Left renal pelvis (tissue), 4 donors: ENCODE results near the gene DSE. TPM values are rescaled to one million over a fixed set of nuclear protein-coding genes. Genes with fewer than 3 reads are reported as not detected.

ENCODE experiments used
- DNase-seq, 4 donors: peaks; one replicate each; pipeline ENCODE4 v3.0.0-alpha.2; 2013; ENCODE audit warnings: low read depth in 4 of 4, low spot score in 3 of 4
- polyA plus RNA-seq, 4 donors: library from polyadenylated mRNA; unstranded; fragments of 120-200 nt; gene quantifications; one replicate each; pipeline ENCODE4 v1.2.1, GENCODE V29; 2013; ENCODE audit not compliant: insufficient read length in 4 of 4

The DSE gene
- polyA plus RNA-seq, 4 donors: 39.7 to 50.8 (median 46.1) TPM

GRCh38 chr6:116385459-116385802, 14.7 kb downstream of the DSE start:
- DNase-seq: no peak

DNA sequence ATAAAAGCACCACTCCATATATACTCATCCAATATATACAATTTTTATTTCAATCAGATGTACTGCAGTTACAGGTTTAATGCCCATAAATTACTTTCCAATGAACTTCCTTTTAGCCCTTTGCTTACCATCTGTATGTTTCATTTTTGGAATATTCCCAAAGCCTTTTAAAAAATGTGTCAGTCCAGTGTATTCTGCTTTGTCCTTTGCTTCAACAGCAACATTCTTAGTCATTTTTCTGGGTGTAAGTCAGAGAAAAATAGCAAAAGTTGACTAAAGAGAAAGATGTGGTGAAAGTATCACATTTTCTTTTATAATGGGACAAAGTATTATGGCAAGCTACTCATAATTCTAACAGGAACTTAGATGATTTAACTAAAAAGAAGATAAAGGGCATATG, 15.2 kb downstream of the DSE start:
- no peak for DNase-seq

DNA sequence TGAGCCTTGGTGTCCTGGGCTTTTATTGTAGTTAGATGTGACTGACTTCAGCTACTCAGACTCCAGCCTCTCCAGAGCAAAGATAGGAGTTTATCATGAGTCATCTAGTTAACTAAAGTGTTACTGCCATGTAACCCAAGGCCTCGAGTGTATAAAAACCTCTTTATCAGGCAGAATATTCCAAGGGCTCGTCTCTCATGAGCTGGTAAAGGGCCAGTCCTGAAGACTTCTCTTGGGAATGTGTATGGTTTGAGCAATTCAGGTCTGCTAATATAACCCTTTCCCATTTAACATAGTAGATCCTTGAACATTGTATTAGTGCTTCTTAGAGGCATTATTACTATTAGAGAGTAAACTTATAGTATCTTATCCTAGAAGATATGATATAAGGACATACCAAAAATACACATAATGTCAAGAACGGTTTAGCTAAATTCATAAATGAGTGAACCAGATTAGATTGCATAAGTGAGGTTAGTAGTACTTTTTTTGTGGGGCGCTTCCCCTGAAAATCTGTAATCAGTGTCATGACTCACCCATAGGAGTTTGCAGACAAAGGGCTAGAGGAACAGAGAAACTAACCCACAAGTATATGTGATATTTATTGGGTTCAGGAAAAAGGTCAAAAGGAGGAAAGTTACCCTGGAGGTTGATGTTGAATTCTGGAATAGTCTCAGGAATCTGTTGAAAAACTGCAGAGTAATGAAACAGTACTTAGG, 16.0 kb downstream of the DSE start:
- DNase-seq: no peak

DNA sequence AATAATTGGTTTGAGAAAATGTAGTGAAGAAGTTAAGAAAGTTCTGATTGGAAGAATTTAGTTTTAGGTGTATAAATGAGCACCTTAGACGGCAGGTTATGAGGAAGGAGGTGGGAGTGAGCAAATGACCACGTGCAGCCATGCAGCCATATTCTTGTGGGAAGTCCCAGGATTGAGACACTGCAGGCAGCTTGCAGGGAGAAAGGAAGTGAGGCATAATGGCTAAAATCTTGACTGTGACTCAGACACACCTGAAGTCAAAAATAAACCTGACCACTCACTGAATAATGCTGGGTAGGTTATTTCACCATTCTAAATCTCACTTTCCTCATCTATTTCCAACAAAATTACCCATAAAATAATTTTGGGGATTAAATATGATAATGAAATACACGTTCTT, 16.6 kb downstream of the DSE start:
- no peak for DNase-seq

DNA sequence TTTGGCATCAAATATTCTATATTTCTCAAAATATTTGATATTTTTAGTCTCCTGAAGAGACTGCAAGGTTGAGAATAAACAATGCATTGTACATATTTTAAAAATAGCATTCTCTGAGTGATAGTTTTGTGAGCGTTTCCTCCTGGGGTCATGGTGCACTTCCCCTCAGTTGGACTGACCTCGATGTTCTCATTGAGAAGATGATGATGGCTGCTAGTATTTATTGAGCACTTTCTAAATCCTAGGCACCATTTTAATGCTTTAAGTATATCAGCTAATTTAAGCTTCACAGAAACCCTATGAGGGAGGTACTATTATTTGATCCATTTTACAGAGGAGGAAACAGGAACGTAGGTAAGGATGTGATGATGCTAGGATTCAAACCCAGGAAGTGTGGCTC, 18.2 kb downstream of the DSE start:
- DNase-seq: no peak

- DNase-seq: no peak
Measured at GRCh38 chr6:116389357-116389756, 18.6 kb downstream of the DSE start.

- DNase-seq: no peak
Measured at GRCh38 chr6:116390581-116390980, 19.8 kb downstream of the DSE start.

DNA sequence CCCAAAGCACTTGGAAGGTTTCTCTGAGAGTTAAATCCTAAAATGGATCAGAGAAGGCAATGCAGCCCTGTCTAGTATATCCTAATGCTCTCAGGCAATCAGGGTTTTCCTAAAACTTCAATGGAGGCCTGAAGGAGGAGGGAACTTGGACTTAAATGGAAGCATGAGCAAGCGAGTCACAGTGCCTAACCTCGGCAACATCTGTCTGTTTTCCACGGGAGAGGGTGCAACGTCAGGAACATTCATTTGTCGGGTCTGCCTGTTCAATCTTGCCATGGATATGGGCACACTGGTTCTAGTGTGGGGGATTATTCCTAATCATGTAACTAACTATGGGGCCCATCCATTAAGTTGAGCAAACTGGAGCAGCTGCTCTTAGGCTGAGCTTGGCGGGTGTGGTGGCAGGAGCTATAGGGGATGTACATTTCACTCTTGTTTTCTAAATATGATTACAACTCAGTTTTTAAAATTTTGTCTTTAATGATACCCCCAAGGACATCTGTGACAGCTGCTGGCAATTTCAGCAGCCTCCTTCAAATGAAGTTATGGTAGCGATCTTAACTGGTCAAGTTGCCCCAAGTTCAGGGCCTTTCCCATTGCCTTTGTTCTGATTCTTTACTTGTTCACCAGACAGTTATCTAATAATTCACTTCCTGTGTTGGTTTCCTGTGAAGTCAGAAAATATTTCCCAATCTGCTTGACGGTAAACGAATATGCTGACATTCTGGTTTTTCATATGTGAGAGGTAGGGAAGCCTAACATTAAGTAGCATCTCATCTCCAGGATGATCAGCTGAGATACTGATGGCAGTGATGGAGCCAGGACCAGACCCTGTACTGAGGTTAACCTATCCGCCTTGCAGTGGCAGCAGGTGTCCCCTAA, 21.6 kb downstream of the DSE start:
- no peak for DNase-seq

GRCh38 chr6:116393430-116393829, 22.7 kb downstream of the DSE start:
- DNase-seq: no peak

GRCh38 chr6:116395647-116396046, 24.9 kb downstream of the DSE start:
- DNase-seq: no peak

DNA sequence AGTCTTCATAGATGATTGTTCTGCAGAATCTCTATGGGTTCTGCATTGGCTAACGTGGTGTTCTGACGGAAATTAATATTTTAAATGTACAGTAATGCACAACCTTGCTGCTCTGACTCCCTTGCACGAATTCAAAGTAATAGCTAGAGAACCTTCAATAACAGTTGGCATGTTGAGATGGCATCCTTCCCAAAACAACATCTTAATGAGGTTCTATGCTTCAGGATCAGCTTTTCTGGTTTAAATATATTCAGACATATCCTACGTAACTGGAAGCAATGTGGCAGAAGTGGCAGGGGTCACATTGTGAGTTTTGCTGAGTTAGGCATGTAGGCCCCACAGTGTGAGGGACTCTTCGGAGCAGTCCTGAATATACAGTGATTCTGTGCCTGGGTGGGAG, 25.7 kb downstream of the DSE start:
- DNase-seq: no peak

DNA sequence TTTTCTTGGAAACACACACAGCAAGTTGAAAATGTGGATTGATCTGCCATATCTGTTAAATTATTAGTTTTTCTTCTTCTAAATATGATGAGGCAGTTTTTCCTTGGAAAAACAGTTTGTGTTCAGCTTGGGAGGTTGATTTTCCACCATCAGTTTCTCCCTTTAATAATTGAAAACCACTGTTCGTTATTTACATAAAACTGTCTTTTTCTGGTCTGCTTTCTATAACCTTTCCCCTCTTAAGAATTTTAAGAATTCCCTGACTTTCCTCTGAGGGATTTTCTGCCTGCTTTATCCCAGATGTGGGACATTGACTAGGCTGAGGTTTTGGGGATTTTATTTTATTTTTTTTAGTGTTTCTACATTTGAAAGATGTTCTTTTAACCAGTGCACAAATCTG, 27.2 kb downstream of the DSE start:
- no peak for DNase-seq

DNA sequence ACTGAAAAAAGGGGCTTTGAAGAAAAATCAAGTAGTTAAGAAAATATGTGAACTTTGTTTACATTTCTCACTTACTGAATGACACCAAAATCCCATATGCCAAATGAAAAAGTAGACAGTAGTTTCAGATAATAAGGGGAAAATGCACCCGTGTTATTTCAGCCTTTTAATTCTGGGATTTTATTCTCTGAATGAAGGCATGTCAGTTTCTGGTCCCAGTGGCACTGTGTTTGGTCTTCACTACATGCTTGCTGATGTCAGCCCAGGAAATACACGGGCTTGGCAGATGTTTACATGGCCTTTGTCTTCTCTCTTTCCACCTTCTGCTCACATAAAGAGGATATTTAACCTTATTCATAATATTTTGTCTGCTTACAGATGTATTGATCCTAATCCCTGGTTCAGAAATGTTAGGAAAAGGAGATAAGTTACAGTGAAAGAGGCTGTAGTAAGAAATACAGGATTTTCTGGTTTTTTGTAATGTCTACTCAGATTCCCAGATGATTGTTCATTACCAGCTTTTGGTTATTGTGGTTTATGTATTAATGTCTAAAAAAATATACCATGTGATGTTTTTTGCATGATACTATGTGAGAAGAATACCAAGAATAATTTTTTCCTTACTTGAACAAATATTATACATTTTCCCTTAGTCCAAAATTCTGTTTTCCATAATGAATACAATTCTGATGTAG, 27.7 kb downstream of the DSE start:
- no peak for DNase-seq

- no peak for DNase-seq
Measured at GRCh38 chr6:116399287-116399686, 28.5 kb downstream of the DSE start.

DNA sequence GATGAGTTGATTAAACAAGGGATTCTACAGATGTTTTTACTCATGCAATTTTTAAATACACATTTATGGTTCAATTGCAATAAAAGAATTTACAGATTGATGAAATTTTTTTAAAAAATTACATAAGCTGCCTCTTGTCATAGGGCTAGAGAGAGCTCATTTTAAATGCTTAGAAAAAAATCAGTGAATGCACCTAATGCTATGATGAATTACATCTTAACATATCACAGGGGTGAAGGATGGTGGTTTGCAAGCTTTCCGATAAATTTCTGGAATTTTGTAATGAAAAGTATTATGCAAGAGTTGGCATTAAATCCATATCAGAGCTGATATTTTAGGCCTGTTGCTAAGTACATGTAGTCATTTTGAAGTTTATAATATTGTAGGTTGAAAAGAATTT, 29.6 kb downstream of the DSE start:
- DNase-seq: no peak

- DNase-seq: no peak
Measured at GRCh38 chr6:116402108-116402937, 31.6 kb downstream of the DSE start.

GRCh38 chr6:116403205-116403604, 32.5 kb downstream of the DSE start:
- DNase-seq: no peak

DNA sequence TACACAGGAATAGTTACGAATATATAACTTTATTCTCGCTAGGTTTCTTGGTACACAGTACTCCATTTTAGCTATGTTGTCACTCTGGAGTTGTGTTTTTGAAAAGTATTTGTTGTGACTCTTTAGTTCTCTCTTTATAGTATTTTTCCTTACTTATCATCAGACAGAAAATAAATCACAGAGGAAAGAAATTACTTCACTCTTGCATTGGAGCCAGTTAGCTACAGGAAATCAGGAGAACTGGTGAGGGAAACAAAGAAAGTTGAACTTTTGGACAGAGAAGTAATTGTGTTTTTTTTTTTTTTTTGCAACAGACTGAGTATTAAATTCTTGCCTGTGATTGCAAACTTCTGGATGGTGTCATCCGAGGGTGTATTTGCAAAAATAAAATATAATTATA, 33.9 kb downstream of the DSE start:
- DNase-seq: no peak

DNA sequence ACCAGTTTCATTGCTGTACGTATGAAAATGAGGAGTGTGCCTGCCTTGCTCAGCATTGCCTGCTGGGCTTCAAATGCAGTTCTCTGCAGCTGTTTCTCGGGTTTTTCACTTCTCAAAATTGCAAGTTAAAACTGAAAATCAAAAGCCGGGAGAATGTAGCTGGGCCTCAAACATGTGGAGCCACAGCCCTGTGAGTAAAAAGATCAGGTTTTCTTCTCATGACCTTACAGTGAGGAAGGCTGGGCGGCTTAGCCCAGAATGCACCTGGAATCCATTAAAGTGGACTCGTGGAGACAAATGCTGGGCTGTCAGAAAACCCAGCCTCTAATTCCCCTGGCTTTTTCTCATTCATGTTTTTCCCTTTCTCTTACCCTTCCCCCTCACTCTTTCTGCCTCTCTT, 34.4 kb downstream of the DSE start:
- no peak for DNase-seq

DNA sequence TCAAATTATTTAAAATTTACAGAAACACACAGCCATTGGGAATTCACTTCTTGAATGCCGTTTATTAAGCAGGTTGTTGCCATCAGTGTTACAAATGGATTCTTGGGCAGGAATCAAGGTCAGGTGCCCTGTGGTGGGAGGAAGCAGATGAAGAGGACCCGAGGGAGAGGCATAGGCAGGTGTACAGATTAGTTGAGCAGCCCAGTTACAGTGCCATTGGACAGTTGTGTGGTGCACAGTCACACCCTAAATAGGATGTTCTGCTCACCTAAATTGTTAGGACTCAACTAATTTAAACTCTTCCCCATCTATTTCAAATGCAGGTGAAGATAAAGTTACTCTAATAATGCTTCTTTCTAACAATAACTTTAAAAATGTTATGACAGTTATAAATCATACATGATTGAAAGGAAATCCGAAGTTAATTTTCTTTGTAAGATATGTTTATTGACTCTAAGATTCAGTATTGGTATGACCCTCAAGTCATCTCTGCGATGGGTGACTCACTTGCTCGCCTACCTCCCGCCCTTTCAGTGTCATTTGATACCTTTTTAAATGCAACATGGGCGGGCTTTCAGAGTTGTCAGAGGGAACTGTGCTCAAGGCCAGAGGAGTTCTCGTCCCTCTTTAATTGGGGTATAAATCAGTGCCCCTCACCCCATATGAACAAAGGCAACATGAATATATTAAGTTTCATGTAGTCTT, 35.1 kb downstream of the DSE start:
- DNase-seq: no peak
